HG03025 (cell line): ENCODE data around the gene GLI3.

Experiments
- ATAC-seq: cut with Tn5 transposase; IDR thresholded peaks from one replicate; pipeline ENCODE4 v1.9.1; 2021; ENCODE audit warnings: mild to moderate bottlenecking, moderate library complexity; ENCODE audit not compliant: unreplicated experiment, low FRiP score

Gene GLI3

DNA sequence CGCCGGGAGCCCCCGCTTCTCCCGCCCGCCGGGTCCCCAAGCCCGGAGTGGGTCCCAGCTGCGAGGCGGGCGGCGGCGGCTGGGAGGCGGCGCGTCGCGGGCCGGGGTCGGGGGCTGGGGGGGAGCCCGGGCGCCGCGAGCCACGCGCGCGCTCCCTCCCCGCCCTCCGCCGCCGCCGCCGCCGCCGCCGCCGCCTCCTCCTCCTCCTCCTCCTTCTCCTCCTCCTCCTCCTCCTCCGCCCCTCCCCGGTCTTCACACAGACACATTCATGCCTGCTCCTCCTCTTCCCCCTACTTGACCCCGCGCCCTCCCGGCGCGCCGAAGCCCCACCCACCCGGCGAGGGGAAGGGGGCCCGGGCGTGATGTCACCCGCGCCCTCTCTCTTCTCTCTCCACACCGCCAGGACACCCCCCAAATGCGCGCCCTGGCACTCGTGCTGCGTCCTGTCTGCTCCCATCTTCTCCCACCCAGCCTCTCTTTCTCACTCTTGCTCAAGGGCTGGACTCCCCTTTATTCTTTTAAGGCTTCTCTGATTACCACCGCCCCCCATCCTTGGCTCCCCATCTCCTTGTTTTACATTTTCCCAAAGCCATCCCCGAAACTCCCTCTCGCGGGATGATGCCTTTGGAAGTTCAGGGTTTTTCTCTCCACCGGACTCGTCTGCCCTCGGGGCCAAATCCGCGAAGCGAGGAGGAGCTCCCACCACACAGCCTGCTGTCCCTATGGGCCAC is 967 bp upstream of the GLI3 start:
- no peak for ATAC-seq

DNA sequence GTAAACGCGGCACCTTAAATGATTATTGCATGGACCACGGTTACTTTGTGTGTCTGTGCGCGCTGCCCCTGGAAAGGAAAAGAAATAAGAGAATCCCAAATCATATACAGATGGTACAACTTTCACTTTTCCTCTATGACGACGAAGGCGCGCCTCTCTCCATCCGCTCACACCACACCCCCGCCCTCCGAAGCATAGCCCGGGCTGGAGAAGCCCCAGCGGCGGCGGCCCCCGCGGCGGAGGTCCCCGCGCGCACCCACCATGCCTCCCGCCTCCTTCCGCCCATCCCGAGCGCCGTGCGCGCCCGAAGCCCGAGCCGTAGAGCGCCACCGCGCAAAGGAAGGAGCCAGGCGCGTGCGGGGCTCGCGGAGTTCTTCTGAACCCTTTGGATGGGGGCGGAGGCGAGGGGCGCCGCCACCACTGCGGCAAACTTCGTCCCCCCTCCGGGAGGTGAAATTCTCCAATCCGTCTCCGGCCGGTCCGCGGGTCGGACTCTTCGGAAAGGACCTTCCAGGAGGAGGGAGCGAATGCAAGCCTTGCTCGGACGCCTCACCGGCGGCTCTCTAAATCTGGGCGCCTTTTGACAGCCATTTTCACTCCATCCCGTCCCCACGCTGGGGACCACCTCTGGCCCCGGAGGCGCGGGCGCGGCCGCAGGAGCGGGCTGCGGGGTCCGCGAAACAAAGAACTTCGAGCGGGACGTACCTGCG is 588 bp downstream of the GLI3 start:
- ATAC-seq = no peak

DNA sequence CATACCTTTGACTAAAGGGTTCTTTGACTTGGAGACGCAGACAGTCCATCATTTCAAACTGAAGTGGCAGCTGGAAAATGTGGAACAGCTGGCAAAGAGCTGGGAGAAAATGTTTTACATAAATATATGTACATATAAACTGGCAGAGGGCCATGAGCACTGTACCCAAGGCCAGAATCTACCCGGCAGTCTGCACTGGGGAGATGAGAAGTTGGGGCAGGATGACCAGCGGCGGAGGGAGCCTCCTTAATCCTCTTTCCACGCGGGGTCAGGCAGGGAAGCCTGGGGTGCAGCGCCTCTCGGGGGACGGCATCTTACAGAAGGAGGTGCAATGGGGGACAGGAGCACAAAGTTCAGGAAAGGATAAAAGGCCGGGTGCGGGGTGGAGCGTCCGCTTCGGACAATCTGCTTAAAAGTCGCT is 1.3 kb downstream of the GLI3 start:
- ATAC-seq = no peak

DNA sequence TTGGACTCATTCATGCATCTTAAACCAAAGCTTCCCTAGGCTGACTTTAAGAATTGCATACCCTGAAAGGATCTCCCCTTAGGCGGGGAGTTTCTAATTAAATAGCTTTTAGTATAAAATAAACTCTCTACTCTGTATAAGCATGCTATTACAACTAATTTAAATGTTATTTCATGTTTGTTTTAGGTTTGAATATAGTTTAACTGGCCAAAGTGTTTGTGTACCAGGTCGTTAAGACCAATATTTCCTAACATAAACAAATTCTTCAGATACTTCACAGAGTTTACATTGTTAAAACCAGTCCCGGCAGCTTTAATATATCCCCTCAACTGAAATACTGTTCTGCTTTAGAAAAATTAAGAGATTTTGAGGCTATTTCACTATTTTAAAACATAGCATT is 2.3 kb downstream of the GLI3 start:
- no peak for ATAC-seq

DNA sequence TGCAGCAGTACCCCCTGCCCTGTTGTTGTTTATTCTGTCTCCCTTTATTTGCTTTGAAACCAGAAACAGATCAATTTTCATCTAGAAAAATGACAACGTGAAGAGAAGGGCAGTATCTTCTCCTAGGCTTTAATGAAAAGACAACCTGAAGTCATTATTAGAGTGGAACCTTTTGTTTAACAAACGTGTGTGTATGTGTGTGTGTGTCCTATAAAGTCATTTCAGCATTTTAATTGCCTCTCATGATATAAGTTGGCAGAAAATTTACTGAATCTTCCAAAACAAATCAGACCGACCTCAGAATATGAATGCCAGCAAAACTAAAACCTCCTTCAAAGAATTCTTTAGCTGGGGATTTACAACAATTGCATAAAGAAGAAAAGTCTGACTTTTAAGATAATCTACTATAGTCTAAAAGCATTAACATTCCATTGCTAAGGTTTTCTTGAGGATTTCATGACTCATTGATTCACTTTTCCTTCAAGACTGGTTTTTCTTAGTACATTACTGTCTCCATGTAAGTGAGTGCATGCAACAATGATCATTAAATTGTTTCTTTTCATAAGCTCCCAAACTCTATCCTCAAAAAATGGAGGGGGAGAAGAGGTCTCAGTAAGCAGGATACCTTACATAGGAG is 3.2 kb downstream of the GLI3 start:
- no peak for ATAC-seq

DNA sequence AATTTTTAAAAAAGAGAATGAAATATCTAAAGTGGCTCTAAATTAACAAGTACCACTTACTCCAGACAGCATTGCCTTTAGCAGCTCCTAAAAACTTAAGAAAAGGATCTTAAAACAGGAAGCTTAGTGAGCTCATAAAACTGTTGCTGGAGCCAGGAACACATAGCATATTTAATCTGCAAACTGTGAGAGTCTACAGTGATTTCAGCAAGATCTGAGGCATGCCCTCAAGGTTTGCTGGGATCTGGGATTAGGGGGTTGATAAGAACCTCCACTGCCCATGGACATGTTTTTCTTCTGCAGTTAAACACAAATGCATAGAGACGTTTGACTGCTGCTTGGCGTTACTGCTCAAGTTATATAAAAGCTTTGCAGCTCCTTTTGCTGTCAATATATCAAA is 3.8 kb downstream of the GLI3 start:
- no peak for ATAC-seq

DNA sequence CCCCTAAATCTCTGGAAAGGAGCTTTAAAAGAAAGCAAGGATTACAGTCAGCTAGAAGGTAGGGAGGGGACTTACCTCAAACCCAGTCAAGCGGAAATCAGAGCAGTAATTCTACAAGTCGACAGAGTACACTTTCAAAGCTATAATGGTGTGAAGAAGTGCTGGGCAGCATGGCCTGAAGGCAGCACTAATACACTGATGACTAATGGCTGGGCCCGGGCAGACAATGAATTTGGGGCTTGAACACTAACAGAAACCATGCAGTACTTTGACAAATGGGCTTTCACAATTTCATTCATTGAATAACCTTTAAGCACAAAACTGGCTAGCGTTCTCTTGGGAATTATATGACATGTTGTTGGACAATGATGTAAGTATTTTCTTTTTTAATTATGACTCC is 4.7 kb downstream of the GLI3 start:
- no peak for ATAC-seq

DNA sequence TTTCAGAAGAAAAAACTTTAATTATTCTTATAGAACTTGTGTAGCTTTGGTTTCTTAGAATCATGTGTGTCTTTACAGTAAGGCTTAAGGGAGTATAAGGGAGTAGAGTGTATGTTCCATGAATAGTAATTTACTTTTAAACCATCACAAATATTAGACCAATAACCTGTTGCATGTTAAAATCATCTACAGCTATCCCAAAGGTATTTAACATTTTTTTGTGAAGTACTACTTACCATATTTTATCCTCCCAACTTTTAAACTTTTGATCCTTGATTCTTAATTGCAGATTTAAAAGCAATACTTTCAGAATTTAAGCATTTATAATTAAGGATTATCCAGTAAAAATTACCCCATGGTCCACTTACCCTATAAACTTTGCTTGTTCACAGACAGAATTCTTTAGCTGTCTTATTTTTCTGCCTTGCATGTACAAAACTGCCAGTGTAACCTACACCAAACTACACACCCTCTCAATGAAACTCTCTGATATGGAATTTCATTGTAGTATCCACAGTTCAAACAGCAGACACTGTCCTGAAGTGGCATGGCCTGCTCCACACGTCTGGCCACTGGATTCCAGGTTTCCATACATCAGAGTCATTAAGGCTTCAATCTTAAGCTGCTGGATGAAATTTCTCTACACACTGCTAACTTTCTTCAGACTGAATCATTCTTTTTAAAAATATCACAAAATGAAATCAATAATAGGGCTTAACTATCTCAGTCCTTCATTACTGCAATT is 5.8 kb downstream of the GLI3 start:
- ATAC-seq = no peak

DNA sequence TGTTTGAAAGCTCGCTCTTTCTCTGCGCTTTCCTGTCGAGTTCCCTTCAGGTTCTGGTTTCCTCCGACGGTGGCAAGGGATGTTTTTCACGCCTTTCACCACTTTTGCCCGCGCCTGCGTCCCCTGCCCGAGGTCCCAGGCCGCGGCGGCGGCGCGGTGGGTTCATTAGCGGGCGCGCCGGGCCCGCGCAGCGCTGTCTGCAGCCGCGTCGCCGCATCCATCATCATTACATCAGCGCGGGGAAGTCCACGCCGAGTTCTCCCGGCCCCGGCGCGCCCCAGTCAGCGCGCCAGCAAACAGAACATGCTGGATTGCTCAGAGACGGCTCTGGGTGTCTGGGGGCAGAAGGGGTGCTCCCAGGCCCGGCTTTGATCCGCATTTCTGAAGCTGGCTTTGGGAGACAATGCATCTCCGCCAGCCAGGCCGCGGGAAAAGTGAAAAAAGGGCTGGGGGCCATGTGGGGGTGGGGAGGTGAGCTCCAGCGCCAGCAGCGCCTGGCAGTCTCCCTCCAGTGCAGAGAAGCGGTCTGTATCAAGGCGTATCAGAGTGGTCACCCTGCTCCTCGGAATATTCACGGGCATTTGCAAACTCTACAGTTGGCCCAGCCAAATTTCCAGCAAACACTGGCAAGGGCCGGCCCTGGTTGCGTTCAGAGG is 8.9 kb downstream of the GLI3 start:
- ATAC-seq = no peak

DNA sequence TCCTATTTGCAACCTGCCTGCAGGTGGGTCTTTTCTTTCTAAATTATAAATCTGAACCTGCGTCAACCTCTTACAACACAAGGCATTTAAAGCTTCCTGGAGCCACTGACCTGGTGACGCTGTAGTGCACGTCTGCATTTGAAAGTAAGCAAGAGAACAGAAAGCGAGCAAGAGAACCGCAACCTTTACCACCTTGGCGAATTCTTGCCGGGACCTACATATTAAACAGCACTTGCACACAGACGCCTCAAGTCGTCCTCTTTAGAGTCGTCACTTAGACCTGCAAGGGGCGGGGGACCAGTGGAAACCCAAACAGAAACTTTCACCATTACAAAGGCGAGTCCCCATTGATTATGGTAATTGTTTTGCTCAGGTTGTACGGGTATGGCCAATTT is 9.5 kb downstream of the GLI3 start:
- no peak for ATAC-seq

DNA sequence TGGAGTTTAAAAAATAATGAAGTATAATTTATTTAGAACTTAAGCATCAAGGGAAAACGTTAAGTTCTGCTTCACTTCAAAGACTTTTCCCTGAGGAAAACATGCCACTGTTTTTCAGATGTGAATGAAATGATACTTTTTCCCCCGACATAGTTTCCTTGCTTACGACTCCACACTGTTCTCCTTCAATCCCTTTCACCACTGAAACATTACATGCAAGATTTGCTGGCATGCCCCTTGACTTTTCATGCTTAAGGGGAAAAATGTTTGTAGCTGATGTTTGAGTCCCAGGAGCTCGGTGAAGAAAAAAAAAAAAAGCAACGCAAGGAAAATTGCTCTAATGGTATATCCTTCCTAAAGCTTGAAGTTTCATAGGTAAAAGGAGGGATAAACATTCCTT is 10.0 kb downstream of the GLI3 start:
- ATAC-seq = no peak

DNA sequence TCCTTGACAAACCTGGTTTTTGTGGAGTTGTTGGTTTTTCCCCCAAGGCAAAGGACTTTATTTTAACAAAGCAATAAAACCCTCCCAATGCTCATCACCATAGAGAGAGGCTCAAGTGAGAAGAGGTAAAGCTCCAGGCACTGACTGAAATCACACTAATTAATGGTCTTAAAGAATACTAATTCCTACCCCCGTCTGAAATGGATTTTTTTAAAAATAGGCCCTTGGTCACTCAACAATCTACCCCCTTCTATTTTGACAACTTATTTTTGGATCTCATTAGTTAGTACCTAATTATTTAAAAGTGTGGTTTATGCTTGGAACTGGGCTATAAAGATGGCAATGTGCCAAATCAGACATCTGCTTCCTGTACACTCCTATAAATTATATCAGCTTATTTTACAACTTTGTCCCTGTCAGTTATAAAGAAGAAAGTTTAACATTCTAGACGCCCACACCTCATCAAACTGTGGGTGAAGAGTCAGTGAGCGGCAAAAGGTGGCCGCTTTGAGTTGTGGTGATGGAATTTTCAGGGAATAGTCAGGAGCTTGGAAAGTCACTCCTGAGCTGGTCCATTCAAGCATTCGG is 10.6 kb downstream of the GLI3 start:
- ATAC-seq = no peak

DNA sequence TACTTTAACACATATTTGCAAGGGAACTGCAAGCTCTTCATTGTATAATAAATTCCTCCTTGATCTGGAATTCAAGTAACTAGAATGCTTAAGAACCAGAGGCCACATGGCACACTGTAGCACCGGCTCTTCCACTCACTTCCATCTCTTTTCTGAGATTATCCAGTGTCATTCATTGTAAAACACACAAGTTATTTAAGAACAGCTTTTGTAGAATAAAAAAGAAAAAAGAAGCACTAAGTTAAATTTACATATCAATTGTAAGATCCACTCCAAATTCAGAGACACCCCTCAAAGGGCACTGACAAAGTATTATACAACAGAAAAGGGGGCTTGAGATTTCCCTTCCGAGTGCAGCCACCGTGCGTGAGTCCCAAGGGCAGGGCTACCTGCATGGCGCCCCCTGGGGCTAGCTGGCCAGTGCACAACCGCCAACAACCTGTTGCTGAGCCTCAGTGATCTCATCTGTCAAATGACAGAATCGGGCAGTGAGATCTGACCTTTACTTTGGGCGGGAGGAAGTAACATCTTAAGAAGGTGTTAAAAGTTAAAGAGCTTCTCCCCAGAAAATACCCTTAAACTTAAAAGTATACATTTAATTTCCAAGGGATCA is 12.5 kb downstream of the GLI3 start:
- no peak for ATAC-seq

DNA sequence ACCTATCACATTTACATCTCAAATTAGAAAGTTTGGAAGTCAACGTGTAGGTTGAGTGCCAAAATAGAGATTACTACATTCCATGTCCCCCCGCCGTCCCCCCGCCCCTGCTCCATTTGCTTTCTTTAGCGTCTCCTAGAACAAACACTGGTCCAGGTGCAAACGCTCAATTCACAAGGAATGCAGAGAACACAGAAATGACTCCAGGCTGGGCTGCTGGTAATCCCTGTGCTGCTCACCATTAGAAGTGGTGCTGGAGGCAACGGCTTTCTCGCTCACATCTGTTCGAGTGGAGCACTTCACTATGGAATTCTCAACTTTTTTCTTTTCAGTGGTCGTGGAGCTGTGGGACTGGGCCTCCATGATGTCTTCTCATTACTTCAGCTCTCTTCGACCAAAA is 14.1 kb downstream of the GLI3 start:
- no peak for ATAC-seq

DNA sequence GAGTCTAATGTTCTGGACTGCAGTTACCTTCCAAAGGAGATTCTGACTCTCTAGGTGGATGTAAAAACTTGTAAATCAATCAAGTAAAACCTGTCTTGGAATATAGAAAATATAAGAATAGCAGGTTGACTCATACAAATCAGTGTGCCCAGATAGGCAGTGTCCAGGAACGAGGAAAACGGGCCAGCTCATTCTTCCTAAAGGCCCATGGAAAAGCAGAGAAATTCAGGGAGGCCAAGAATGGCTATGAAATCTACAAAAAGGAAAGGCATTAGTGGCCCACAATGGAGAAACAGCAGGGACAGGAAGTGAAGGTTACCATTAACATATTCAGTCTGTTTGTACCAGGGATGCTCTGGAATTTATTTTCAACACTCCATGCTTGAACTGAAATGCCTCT is 14.9 kb downstream of the GLI3 start:
- ATAC-seq = no peak

DNA sequence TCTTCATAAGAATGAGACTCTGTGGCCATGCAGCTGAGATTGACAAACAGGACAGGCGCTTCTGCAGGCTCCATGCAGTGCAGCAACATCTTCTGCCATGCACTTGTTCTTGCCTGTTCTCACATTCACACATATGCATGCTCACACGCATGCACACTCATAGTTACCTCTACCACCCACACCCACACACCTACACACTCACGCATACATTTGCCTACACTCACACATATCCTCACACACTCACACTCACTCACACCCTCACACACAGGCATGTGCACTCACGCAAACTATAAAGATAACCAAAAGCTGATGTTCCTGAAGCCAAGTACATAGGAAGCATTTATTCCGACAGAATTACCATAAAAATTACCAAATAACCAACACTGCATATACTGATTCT is 15.7 kb downstream of the GLI3 start:
- no peak for ATAC-seq

DNA sequence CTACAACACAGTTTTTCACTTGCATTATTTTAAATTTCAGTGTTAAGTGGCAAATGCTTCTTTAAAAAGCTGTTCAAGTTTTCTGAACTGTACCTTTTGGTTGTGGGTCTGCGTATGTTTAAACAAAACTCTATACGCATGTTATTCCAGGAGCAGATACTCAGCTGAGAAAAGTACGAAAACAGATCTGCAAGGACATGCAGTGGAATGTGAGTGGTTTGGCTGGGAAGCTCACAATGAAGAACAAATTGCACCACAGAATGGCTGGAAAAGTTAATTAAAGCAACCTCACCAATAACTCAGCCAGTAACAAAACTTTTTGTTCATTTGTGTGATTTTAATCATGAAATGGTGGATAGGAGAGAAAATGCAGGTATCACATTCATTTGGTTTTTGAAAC is 17.6 kb downstream of the GLI3 start:
- no peak for ATAC-seq

DNA sequence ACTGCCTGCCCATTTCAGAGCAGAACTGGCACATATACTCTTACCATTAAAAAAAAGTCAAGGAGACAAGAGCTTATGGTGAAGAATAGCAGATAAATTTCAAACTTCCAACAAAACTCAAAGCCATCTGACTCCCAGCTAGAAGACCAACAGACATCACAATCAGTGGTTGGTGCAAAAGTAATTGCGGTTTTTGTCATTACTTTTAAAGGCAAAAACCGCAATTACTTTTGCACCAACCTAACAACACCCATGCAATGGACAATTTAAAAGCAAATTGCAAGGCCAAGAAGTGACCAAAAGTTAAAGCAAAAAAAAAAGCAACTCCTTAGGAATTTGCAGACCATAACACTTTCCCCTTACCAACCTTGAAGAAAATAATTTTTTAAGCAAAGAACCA is 18.8 kb downstream of the GLI3 start:
- no peak for ATAC-seq

DNA sequence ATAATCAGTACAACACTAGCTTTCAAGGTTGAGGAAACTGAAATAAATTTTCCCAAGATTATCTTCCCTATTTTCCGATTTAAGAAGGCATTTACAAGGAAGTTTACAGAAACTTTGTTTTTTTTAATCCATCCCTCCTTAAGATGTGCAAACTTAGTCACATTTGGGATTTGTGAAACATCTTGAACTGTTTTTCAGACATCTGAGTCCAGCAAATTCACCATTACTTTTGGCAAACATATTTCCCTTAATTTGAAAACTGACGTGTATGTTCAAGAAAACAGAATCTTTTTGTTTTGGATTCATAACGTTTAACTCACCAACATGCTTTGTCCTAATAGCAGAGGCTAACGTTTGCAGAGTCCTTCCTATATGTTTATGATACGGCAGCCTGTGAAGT is 19.5 kb downstream of the GLI3 start:
- ATAC-seq = no peak

DNA sequence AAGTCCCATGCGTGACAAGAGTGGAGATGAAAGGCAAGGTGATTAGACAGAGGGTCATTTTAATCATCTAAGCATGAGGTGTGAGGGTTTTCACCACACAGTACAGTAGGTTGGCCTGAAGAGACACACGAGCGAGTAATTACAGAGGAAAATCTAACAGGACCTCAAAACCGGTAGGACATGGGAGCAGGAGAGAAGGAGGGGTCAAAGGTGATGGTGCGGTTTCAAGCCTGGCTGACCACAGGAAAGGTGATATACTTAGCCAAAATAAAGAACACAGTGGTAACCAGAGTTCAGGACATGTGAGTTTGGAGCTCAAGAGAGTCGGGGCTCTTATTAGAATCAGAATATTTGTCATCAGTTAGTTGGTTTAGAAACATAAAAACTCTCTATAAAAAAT is 20.0 kb downstream of the GLI3 start:
- ATAC-seq = no peak
